HEK293T (cell line): ENCODE measurements around the gene KLHL33.
A peak's percentile ranks its signal among the peaks of the same experiment; 100 is the strongest.

ENCODE experiments used
- CTCF ChIA-PET: fragments of 350-600 bp; formaldehyde crosslinking; extraction: SDS; loops from one replicate; lab custom pipeline; 2021; ENCODE audit warnings: antibody characterized with exemption, inconsistent platforms; lab: Yijun Ruan, JAX
- POLR2A ChIA-PET: fragments of 350-600 bp; formaldehyde crosslinking; extraction: SDS; loops from one replicate; lab custom pipeline; 2020; ENCODE audit warnings: antibody characterized with exemption, inconsistent platforms; lab: Yijun Ruan, JAX
- DNase-seq: peaks from one replicate; pipeline ENCODE4 v3.0.0; 2012; ENCODE audit warnings: mixed read lengths; ENCODE audit errors: extremely low spot score
- ARNT ChIP-seq: fragments of 450-650 bp; IDR thresholded peaks from 2 replicates; pipeline ENCODE4 v1.6.1; 2017; ENCODE audit warnings: mild to moderate bottlenecking
- BHLHE40 ChIP-seq: fragments of 450-650 bp; IDR thresholded peaks from 2 replicates; pipeline ENCODE4 v1.6.1; 2016; ENCODE audit warnings: mild to moderate bottlenecking, moderate library complexity, borderline replicate concordance
- CTBP1 ChIP-seq: fragments of 450-650 bp; IDR thresholded peaks from 2 replicates; pipeline ENCODE4 v1.6.1; 2016; ENCODE audit warnings: borderline replicate concordance
- ELF4 ChIP-seq: fragments of 450-650 bp; IDR thresholded peaks from 2 replicates; pipeline ENCODE4 v1.6.1; 2017; ENCODE audit warnings: antibody characterized with exemption
- FOXA1 ChIP-seq: fragments of 450-650 bp; IDR thresholded peaks from 2 replicates; pipeline ENCODE4 v1.6.1; 2016; ENCODE audit warnings: mild to moderate bottlenecking
- FOXK2 ChIP-seq: fragments of 450-650 bp; IDR thresholded peaks from 2 replicates; pipeline ENCODE4 v1.6.1; 2016; ENCODE audit warnings: mild to moderate bottlenecking
- FOXM1 ChIP-seq: fragments of 450-650 bp; IDR thresholded peaks from 2 replicates; pipeline ENCODE4 v1.6.1; 2017; ENCODE audit warnings: mild to moderate bottlenecking, borderline replicate concordance
- HDGF ChIP-seq: fragments of 450-650 bp; IDR thresholded peaks from 2 replicates; pipeline ENCODE4 v1.6.1; 2017; ENCODE audit warnings: antibody characterized with exemption, borderline replicate concordance
- L3MBTL2 ChIP-seq: fragments of 450-650 bp; conservative IDR thresholded peaks from 2 replicates; pipeline ENCODE4 v1.6.1; 2016; ENCODE audit warnings: mild to moderate bottlenecking
- LEF1 ChIP-seq: fragments of 450-650 bp; IDR thresholded peaks from 2 replicates; pipeline ENCODE4 v1.6.1; 2017; ENCODE audit warnings: mild to moderate bottlenecking, borderline replicate concordance
- NFRKB ChIP-seq: fragments of 450-650 bp; IDR thresholded peaks from 2 replicates; pipeline ENCODE4 v1.6.1; 2016; ENCODE audit warnings: mild to moderate bottlenecking, moderate library complexity
- PKNOX1 ChIP-seq: fragments of 450-650 bp; IDR thresholded peaks from 2 replicates; pipeline ENCODE4 v1.6.1; 2016
- SP1 ChIP-seq: fragments of 450-650 bp; IDR thresholded peaks from 2 replicates; pipeline ENCODE4 v1.6.1; 2017
- SUZ12 ChIP-seq: fragments of 450-650 bp; IDR thresholded peaks from 2 replicates; pipeline ENCODE4 v1.6.1; 2016; ENCODE audit warnings: mild to moderate bottlenecking
- TARDBP ChIP-seq: fragments of 450-650 bp; IDR thresholded peaks from 2 replicates; pipeline ENCODE4 v1.6.1; 2016
- ZNF384 ChIP-seq: fragments of 450-650 bp; IDR thresholded peaks from 2 replicates; pipeline ENCODE4 v1.6.1; 2016

KLHL33 gene

GRCh38 chr14:20413744-20414082 is 22.3 kb downstream of the KLHL33 start:
- TF ChIP-seq FOXM1 (no peak), PKNOX1 (peak; percentile 81), SP1 (no peak), FOXK2 (no peak), L3MBTL2 (no peak), LEF1 (no peak)
- POLR2A ChIA-PET = interaction anchor here (0.6 to 5.8 kb wide), 11 partner anchors 9 to 267 kb away, joined by 3 to 58 read pairs (median 3); partner anchors contain the start of genes APEX1, OSGEP, PARP2 and PIP4P1
- CTCF ChIA-PET = interaction anchor here (0.7 to 1.0 kb wide), 3 partner anchors 30 to 268 kb away, joined by 3 read pairs; no protein-coding TSS in a partner anchor
- DNase-seq = no peak

- ChIA-PET CTCF (interaction anchor here (0.7 kb wide), 2 partner anchors 69 to 269 kb away, joined by 3 read pairs; no protein-coding TSS in a partner anchor), POLR2A (interaction anchor here (0.8 to 5.8 kb wide), 12 partner anchors 9 to 268 kb away, joined by 3 to 58 read pairs (median 3); partner anchors contain the start of genes APEX1, OSGEP, PARP2 and PIP4P1)
- TF ChIP-seq CTBP1 = no peak
- TF ChIP-seq LEF1 = no peak
- TF ChIP-seq L3MBTL2 = 0 out of 2 replicates have a peak, but pooled peaks have one; percentile 17
- no peak for TF ChIP-seq SUZ12
- no peak for TF ChIP-seq NFRKB
- no peak for TF ChIP-seq HDGF
- TF ChIP-seq PKNOX1 = no peak
- DNase-seq = peak; percentile 79
Observed at GRCh38 chr14:20412876-20413743, 22.9 kb downstream of the KLHL33 start, which contains the start of gene TEP1. TSS of gene TEP1 (minus strand) at chr14:20413501. CDS start at chr14:20408439, 5,062 bp downstream.

DNA sequence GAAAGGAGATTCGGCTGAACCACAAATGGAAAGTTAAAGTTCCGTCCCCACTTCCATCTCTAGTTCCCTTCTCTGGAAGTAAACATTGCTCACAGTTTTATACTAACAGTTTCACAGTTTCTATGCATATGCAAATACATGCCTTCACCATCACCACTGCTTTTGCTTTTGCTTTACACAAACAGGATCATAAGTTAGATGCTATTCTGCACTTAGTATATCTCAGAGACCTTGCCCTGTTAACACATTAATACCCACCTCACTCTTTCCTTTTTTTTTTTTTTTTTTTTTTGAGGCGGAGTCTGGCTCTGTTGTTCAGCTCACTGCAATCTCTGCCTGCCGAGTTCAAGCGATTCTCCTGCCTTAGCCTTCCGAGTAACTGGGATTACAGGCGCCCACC is 23.6 kb downstream of the KLHL33 start:
- no peak for DNase-seq
- TF ChIP-seq CTBP1 (no peak), ZNF384 (peak; percentile 90), ARNT (no peak), FOXK2 (no peak), ELF4 (no peak), TARDBP (no peak)
- POLR2A ChIA-PET = interaction anchor here (1.0 to 5.8 kb wide), 8 partner anchors 10 to 84 kb away, joined by 3 to 58 read pairs (median 10); partner anchors contain the start of genes APEX1, OSGEP, PARP2 and PIP4P1
- CTCF ChIA-PET = interaction anchor here (0.6 kb wide), 1 partner anchor 82 kb away, joined by 3 read pairs; no protein-coding TSS in a partner anchor

DNA sequence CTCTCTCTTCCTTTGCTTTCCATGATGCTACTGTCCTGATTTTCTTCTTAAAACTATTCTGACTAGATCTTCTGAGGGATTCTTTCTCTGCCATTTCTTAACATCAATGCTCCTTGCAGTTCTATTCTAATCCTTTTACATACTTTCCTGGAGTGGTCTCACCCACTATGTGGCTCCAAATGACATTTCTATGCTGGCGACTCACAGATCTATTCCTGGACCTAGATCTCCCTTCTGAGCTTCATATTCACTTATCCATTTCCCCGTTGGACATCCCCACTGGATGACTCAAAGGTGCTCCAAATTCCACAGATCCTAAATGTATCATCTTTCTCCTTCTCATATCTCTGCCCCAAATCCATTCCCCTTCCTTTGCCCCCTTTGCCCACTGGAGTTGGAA is 26.7 kb downstream of the KLHL33 start:
- CTCF ChIA-PET = interaction anchor here (1.7 kb wide), 1 partner anchor 12 kb away, joined by 4 read pairs; no protein-coding TSS in a partner anchor
- POLR2A ChIA-PET = interaction anchor here (1.4 kb wide), 1 partner anchor 66 kb away, joined by 7 read pairs; the partner anchor contains the start of gene PARP2
- no peak for TF ChIP-seq PKNOX1
- no peak for TF ChIP-seq FOXA1
- no peak for TF ChIP-seq ELF4
- no peak for TF ChIP-seq ARNT
- TF ChIP-seq TARDBP = no peak
- TF ChIP-seq ZNF384 = no peak
- DNase-seq = no peak

- POLR2A ChIA-PET = no interaction called here
- CTCF ChIA-PET = interaction anchor here (1.6 kb wide), 1 partner anchor 12 kb away, joined by 4 read pairs; no protein-coding TSS in a partner anchor
- TF ChIP-seq L3MBTL2 (no peak), FOXK2 (no peak), CTBP1 (no peak), LEF1 (no peak)
- no peak for DNase-seq
Observed at GRCh38 chr14:20403521-20403920, 32.4 kb downstream of the KLHL33 start.

DNA sequence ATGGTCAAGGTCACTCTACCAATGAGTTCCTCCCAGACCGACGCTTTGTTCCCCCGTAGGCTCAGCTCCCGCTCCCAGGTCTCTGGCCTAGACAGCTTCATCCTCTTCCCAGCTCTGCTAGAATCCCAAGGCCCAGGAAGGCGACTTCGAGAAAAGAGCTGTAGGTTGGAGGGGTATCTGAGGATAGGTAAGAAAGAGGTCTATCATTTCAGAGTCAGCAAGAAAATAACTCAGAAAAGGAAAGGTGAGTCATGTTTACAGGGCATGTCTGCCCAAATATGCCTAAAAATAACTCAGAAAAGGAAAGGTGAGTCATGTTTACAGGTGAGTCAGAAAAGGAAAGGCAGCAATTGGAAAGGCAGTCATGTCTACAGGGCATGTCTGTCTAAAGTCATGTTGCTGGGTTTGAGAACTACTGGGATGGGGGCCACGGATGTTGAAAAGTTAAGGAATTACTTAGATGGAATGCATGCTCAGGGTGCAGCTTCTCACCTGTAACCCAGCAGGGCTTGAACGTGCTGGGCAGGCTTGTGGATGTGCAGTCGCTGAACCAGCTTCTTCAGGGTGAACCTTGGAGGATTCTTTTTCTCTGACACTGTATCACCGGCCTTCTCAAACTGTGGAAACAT is 34.9 kb downstream of the KLHL33 start:
- no peak for DNase-seq
- TF ChIP-seq ELF4 = no peak
- TF ChIP-seq LEF1 = no peak
- TF ChIP-seq SUZ12 = no peak
- no peak for TF ChIP-seq TARDBP
- no peak for TF ChIP-seq FOXA1
- no peak for TF ChIP-seq FOXM1
- TF ChIP-seq NFRKB = no peak
- no peak for TF ChIP-seq BHLHE40
- TF ChIP-seq ARNT = no peak
- no peak for TF ChIP-seq ZNF384
- TF ChIP-seq HDGF = no peak
- no peak for TF ChIP-seq SP1
- TF ChIP-seq PKNOX1 = no peak
- TF ChIP-seq CTBP1 = no peak
- TF ChIP-seq FOXK2 = no peak
- POLR2A ChIA-PET = interaction anchor here (1.3 kb wide), 1 partner anchor 58 kb away, joined by 3 read pairs; the partner anchor contains the start of gene PARP2
- CTCF ChIA-PET = no interaction called here
